Endothelial cell of umbilical vein (primary cell): ENCODE data around the gene CHADL. TPM values are rescaled to one million over a fixed set of nuclear protein-coding genes. Genes with fewer than 3 reads are reported as not detected.
A peak's percentile ranks its signal among the peaks of the same experiment; 100 is the strongest.

Experiments used
- BruUV-seq: library from RNA; stranded (reverse); fragments of 400-500 nt; replicated peaks from 2 replicates; lab custom pipeline; 2021; lab: Mats Ljungman, UMichigan
- CTCF ChIA-PET: fragments of 300-600, 350-600 bp; sonication (Branson Sonifier 250); formaldehyde crosslinking; loops from one replicate; lab custom pipeline; 2021; ENCODE audit warnings: antibody characterized with exemption, inconsistent platforms; lab: Charles Lee
- POLR2A ChIA-PET: fragments of 300-600, 350-600 bp; sonication (Branson Sonifier 250); formaldehyde crosslinking; loops from one replicate; lab custom pipeline; 2021; ENCODE audit warnings: antibody characterized with exemption, inconsistent platforms; lab: Charles Lee
- DNase-seq: peaks from one replicate; pipeline ENCODE4 v3.0.0-alpha.2; 2011; ENCODE audit warnings: low read depth, low spot score
- FAIRE-seq: peaks from 2 replicates; lab custom pipeline; 2011; peaks lifted over from hg19 to GRCh38; lab: Jason Lieb, UNC
- H2AFZ ChIP-seq: 2 replicates; pipeline ENCODE4 v1.6.0; 2012; ENCODE audit warnings: low read depth, low read length, control low read depth, inconsistent platforms
- H3K27ac ChIP-seq: 2 replicates; pipeline ENCODE4 v1.5.1; 2011; ENCODE audit warnings: low read depth, mild to moderate bottlenecking, control low read depth, low read length, moderate library complexity; ENCODE audit not compliant: insufficient read depth
- H3K27me3 ChIP-seq, 2 experiments: 2 replicates each; pipeline versions ENCODE4 v1.6.0 to v1.6.1; 2011; ENCODE audit warnings: low read length in 2 of 2, mixed read lengths in 1 of 2; ENCODE audit not compliant: control insufficient read depth in 2 of 2, insufficient read depth in 2 of 2
- H3K36me3 ChIP-seq, 2 experiments: 2 replicates in 1 of 2; 3 replicates in 1 of 2; pipeline ENCODE4 v1.5.1; 2011; ENCODE audit warnings: low read length in 2 of 2, mild to moderate bottlenecking in 1 of 2, moderate library complexity in 1 of 2; ENCODE audit not compliant: control insufficient read depth in 2 of 2, insufficient read depth in 2 of 2; ENCODE audit errors: extremely low read depth in 1 of 2
- H3K4me1 ChIP-seq: 3 replicates; pipeline ENCODE4 v1.5.1; 2011; ENCODE audit warnings: mild to moderate bottlenecking, low read length; ENCODE audit not compliant: control insufficient read depth, insufficient read depth; ENCODE audit errors: extremely low read depth
- H3K4me2 ChIP-seq: 2 replicates; pipeline ENCODE4 v1.6.1; 2011; ENCODE audit warnings: low read length, control low read depth, mixed read lengths; ENCODE audit not compliant: insufficient read depth
- H3K4me3 ChIP-seq, 3 experiments: fragments of 200-600 bp in 1 of 3; sonication (generic), shearing (Covaris generic) in 1 of 3; replicated peaks in 1 of 3; 2 replicates each; pipeline ENCODE4 v1.5.1; 2011 to 2016; ENCODE audit warnings: control low read depth in 3 of 3, low read length in 3 of 3, mild to moderate bottlenecking in 2 of 3, inconsistent platforms in 1 of 3, low read depth in 1 of 3, moderate library complexity in 1 of 3; ENCODE audit not compliant: insufficient read depth in 1 of 3
- H3K79me2 ChIP-seq: 2 replicates; pipeline ENCODE4 v1.6.0; 2012; ENCODE audit warnings: low read length, inconsistent platforms; ENCODE audit not compliant: control insufficient read depth, insufficient read depth
- H3K9ac ChIP-seq: replicated peaks from 2 replicates; pipeline ENCODE3; 2011; ENCODE audit warnings: low read length, control low read depth; ENCODE audit not compliant: insufficient read depth; ENCODE audit errors: extremely low read depth
- H3K9me1 ChIP-seq: replicated peaks from 3 replicates; pipeline ENCODE4 v1.6.0; 2011; ENCODE audit warnings: mild to moderate bottlenecking, low read length; ENCODE audit not compliant: control insufficient read depth, insufficient read depth; ENCODE audit errors: extremely low read depth
- H3K9me3 ChIP-seq: replicated peaks from 2 replicates; pipeline ENCODE4 v1.5.1; 2012; ENCODE audit warnings: low read length, inconsistent platforms; ENCODE audit not compliant: control insufficient read depth, insufficient read depth
- H4K20me1 ChIP-seq: replicated peaks from 2 replicates; pipeline ENCODE3; 2011; ENCODE audit warnings: mild to moderate bottlenecking, low read length; ENCODE audit not compliant: control insufficient read depth, insufficient read depth; ENCODE audit errors: extremely low read depth
- FOS ChIP-seq: IDR thresholded peaks from 2 replicates; pipeline ENCODE4 v1.6.1; 2011; ENCODE audit warnings: mild to moderate bottlenecking, low read length, moderate library complexity, borderline replicate concordance; ENCODE audit not compliant: insufficient read depth
- MYC ChIP-seq: IDR thresholded peaks from one replicate; pipeline ENCODE4 v1.6.1; 2011; ENCODE audit warnings: mild to moderate bottlenecking, low read depth, low read length
- POLR2AphosphoS5 ChIP-seq: IDR thresholded peaks from 2 replicates; pipeline ENCODE4 v1.6.1; 2012; ENCODE audit warnings: low read depth, mild to moderate bottlenecking, control low read depth, low read length, moderate library complexity; ENCODE audit not compliant: insufficient read depth
- dilution Hi-C: fragments of 300-500 bp; cut with MboI; formaldehyde crosslinking; loops from one replicate; pipeline ENCODE4 v1.15.0; 2019; ENCODE audit warnings: low sequenced_read_pairs; ENCODE audit not compliant: extremely low pct_ligation_motif_present
- intact Hi-C: fragments of 100-400 bp; cut with micrococcal nuclease; formaldehyde crosslinking; loops from one replicate; pipeline ENCODE4 v1.10.0; 2022
- polyA plus RNA-seq, 4 experiments: library from polyadenylated mRNA; depleted of rRNA in 3 of 4; stranded (reverse) in 3 of 4; unstranded in 1 of 4; fragments of >200 nt; gene quantifications; 2 replicates each; pipeline versions ENCODE4 v1.2.1 to v1.2.3, GENCODE V29; 2011 to 2012; ENCODE audit warnings: missing spikeins in 1 of 4
- total RNA-seq: library from RNA; stranded (reverse); gene quantifications from 2 replicates; pipeline ENCODE4 v1.2.3, GENCODE V29; 2021
- TF ChIP-seq, protein P1 (sequence below), 2 donors: IDR thresholded peaks; 1 replicate in 1 of 2; 2 replicates in 1 of 2; pipeline ENCODE4 v1.5.1; 2011; ENCODE audit warnings: low read length in 2 of 2, mild to moderate bottlenecking in 2 of 2, moderate library complexity in 2 of 2, control low read depth in 1 of 2, inconsistent platforms in 1 of 2, low read depth in 1 of 2; ENCODE audit not compliant: insufficient read depth in 1 of 2; ENCODE audit errors: extremely low read depth in 1 of 2

Gene CHADL
- total and polyA plus RNA-seq, 2 donors (not counting 3 experiments of a cell fraction or from before 2014, with no cell fraction given): 0.69 to 1.1 TPM

GRCh38 chr22:41237036-41237706 is 3.6 kb downstream of the CHADL start:
- dilution Hi-C loops (no loop called here), intact Hi-C loops (loop anchor here (10.0 kb wide), 1 partner anchor 312 kb away; no protein-coding TSS in a partner anchor)
- Histone ChIP-seq H3K4me2 (peak overlapping the region; percentile 65), H3K79me2 (no peaks in the 10 kb centered on the region), H3K4me1 (peaks cover 14% of the 10 kb centered on the region), H2AFZ (peak overlapping the region; percentile 67), H3K9me3 (no peaks in the 10 kb centered on the region), H3K4me3 (peak overlapping the region in 1 of 3 experiments; percentile 5), H3K9me1 (no peaks in the 10 kb centered on the region), H4K20me1 (no peaks in the 10 kb centered on the region), H3K36me3 (no peaks in the 10 kb centered on the region), H3K27me3 (no peaks in the 10 kb centered on the region), H3K27ac (no peak overlapping the region), H3K9ac (no peak overlapping the region)
- FAIRE-seq: no peak
- ChIA-PET POLR2A (interaction anchor here (1.2 kb wide), 1 partner anchor 40 kb away, joined by 3 read pairs; no protein-coding TSS in a partner anchor), CTCF (interaction anchor here (0.8 to 5.1 kb wide), 10 partner anchors 8 to 315 kb away, joined by 3 to 43 read pairs (median 7); partner anchors contain the start of gene RBX1)
- BruUV-seq: no TSS peak
- DNase-seq: no peak
- TF ChIP-seq FOS: no peak
- TF ChIP-seq MYC: no peak
- TF ChIP-seq, protein P1, sequence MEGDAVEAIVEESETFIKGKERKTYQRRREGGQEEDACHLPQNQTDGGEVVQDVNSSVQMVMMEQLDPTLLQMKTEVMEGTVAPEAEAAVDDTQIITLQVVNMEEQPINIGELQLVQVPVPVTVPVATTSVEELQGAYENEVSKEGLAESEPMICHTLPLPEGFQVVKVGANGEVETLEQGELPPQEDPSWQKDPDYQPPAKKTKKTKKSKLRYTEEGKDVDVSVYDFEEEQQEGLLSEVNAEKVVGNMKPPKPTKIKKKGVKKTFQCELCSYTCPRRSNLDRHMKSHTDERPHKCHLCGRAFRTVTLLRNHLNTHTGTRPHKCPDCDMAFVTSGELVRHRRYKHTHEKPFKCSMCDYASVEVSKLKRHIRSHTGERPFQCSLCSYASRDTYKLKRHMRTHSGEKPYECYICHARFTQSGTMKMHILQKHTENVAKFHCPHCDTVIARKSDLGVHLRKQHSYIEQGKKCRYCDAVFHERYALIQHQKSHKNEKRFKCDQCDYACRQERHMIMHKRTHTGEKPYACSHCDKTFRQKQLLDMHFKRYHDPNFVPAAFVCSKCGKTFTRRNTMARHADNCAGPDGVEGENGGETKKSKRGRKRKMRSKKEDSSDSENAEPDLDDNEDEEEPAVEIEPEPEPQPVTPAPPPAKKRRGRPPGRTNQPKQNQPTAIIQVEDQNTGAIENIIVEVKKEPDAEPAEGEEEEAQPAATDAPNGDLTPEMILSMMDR (IDR thresholded peaks at IDR 0.05; ENCODE audit: extremely low read depth in 1 of 2, insufficient read depth in 1 of 2, low read depth in 1 of 2, low read length in 2 of 2): no peak
- TF ChIP-seq POLR2AphosphoS5: no peak
